ENCODE data around the gene ZNF136.

Gene ZNF136

GRCh38 chr19:12162882-12163806 is at the start of gene ZNF136:
ZNF136 (plus strand) TSS chr19:12163096; CDS start chr19:12163204, 108 bp downstream.
- DNase-seq (ENCODE audit: low read depth), result peak; percentile 87

- no peak for DNase-seq (ENCODE audit: low read depth)
These were observed 49.8 kb upstream of the ZNF136 start for GRCh38 chr19:12113121-12113520.

DNA sequence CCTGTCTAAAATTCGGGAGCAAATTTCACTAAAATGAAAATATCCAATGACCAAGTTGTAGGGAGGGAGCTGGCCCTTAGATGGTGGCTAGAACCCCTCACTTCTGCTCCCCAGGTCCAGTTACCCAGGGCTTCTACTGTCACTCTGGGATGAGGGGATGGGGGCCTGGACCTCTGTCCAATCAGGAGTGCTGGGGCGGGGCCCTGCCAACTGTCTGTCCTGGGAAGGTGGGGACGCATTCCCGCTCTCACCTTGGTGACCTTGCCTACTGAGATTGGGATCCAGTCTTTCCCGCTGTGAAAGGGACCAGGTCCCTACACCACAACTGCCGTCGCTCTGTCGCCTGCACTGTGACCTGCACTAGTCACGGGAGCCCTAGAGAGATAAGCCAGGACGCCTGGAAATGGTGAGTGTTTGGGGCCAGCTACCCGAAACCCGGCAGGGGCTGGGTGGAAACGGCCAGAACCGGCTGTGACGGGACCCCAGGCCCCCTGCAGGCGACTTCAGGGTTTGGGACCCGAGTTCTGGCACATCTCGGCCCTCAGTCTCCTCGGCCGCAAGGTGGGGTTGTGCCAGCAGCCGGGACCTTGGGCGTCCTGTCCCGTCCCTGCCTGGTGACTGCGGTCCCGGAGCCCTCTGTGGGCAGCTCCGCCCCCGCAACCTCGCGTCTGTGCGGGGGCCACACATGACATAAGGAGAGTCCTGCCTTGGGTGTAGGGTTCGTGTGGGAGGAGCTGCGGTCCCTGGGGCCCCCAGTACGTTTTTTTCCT is 45.5 kb upstream of the ZNF136 start:
- no peak for DNase-seq (ENCODE audit: low read depth)

- no peak for DNase-seq (ENCODE audit: low read depth)
These were observed 36.2 kb upstream of the ZNF136 start for GRCh38 chr19:12126707-12127106.

DNA sequence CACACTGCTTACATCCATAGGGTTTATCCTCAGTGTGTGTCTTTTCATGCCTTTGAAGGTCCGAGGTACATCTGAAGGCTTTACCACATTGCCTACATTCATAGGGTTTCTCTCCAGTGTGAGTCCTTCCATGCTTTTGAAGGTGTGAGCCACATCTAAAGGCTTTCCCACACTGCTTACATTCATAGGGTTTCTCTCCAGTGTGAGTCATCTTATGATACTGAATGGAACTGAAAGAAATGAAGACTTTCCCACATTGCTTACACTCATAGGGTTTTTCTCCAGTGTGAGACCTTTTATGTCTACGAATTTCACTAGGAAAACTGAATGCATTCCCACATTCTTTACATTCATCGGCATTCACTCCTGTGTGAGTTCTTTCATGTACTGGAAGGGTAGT is 29.8 kb upstream of the ZNF136 start:
- DNase-seq (ENCODE audit: low read depth), result no peak

- no peak for DNase-seq (ENCODE audit: low read depth)
These were observed 25.5 kb upstream of the ZNF136 start for GRCh38 chr19:12137221-12137940.

GRCh38 chr19:12139269-12139668 is 23.6 kb upstream of the ZNF136 start:
- no peak for DNase-seq (ENCODE audit: low read depth)

DNA sequence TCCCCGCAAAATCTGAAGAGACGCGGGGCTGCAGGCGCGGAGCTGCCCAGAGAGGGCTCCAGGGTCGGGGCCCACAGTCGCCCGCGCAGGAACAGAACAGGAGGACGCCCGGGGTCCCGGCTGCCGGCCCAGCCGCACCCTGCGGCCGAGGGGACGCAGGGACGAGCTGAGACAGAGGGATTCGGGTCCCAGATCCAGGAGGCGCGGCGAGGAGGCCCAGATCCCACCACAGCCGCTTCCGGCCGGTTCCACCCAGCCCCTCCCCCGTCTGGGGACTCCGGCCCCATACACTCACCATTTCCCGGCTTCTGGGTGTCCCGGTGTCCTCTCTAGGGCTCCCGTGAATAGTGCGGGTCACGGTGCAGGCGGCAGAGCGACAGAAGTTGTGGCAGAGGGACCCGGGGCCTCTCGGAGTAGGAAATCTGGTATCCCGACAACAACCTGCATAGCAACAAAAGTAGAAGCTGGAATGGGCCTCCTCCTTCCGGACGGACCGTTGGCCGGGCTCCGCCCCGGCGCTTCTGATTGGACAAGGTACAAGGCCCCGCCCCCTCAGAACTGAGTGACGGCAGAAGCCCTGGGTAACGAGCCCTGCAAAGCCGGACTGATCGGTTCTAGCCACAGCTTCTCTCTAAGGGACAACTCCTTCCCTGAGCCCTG is 22.9 kb upstream of the ZNF136 start, which contains the start of gene ZNF20:
Gene ZNF20, minus strand, starts transcription at position 466 of the 660 bp plus-strand sequence. Its CDS starts 168 bp downstream, at position 298.
- peak; percentile 80 for DNase-seq (ENCODE audit: low read depth)

- peak; percentile 78 for DNase-seq (ENCODE audit: low read depth)
These were observed 22.1 kb upstream of the ZNF136 start for GRCh38 chr19:12140545-12141404.

- DNase-seq (ENCODE audit: low read depth), result no peak
These were observed 21.5 kb upstream of the ZNF136 start for GRCh38 chr19:12141405-12141736.

DNA sequence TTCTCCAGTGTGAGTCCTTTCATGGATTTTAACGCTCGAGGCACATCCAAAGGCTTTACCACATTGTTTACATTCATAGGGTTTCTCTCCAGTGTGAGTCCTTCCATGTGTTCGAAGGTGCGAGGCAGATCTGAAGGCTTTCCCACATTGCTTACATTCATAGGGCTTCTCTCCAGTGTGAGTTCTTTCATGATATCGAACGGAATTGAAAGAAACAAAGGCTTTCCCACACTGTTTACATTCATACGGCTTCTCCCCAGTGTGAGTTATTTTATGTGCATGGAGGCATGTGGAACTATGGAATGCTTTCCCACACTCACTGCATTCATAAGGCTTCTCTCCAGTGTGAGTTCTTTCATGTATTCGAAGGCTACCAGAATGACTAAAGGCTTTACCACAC is 17.5 kb upstream of the ZNF136 start:
- no peak for DNase-seq (ENCODE audit: low read depth)

DNA sequence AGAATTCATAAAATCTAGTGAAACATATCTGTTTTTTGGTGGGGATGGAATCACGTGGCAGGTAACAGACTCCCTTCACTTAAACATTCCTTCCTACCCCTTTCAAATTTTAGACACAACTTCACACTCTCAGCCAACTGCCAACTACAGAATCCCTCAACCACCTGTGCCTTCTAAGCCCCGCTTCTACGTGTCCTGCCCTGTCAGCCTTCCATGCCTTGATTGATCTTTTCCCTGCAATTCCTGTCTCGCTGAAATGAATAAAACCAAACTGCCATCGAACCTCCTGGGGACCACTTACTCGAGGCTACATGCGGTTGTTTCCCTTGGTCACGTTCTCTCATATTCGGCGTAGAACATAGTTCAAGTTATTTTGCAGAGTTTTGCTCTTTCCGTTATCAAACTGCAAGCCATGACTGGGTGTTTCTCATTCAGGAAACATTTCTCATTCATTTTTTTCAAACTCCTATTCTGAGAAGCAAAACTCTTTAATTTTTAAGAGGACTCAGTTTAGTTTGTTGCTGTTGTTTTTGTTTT is 7.5 kb upstream of the ZNF136 start:
- DNase-seq (ENCODE audit: low read depth), result no peak

- DNase-seq (ENCODE audit: low read depth), result peak; percentile 13
These were observed 6.5 kb upstream of the ZNF136 start, which contains the start of gene ZNF625 for GRCh38 chr19:12156223-12157058. ZNF625 (minus strand) TSS chr19:12156734; CDS start chr19:12156558, 176 bp downstream.

GRCh38 chr19:12159773-12160414 is 3.0 kb upstream of the ZNF136 start:
- no peak for DNase-seq (ENCODE audit: low read depth)

DNA sequence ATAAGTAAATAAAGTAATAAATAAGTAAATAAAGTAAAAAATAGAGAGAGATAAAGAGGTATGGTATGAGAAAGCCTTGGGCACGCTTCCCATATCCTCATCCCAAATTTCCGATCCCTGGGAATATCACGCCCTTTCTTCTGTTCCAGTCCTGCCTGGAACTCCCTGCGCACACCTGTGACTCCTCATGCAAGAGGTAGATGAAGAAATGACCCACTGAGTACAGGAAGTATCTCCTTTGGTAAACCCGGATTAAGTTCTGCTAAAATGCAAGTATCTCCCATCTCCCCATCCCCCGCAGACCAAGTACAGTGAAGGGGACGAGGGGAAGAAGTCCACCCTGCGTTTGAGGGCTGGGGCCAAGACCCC is 399 bp upstream of the ZNF136 start:
- no peak for DNase-seq (ENCODE audit: low read depth)

DNA sequence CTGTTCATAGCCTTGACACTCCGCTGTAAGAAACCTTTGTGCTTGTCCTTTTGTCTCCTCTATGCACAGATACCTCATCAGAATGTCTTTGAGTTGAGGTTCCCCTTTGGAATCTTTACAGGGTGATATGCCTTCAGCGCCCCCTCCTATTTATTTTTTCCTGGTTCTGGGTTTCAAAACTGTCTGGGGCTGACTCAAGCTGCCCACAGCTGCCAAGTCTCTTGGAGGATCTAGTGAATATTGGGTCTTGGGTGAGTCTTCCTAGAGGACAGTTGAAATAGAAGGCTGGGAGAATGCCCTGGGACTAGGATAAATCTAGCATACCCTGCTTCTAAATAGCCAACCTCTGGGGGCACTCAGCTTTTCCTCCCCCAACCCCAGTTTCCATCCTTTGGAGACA is 930 bp downstream of the ZNF136 start:
- no peak for DNase-seq (ENCODE audit: low read depth)

DNA sequence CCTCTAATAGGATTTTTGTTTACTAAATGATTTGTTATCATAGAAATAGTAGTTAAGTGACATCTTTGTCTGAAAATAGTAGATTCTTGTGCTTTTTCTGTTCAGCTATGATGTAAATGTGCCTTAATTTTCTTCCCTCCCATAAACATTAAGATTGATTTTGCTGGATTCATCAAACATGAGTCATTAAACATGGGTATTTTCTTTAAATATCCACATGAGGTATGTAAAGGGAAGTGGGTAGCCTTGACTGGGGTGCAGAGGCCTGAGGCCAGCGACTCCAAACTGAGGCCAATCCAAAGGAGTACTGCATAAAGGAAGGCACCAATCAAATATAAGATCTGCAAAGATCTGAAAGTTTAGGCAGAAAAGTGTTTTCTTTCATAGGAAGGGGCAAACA is 3.7 kb downstream of the ZNF136 start:
- DNase-seq (ENCODE audit: low read depth), result no peak

DNA sequence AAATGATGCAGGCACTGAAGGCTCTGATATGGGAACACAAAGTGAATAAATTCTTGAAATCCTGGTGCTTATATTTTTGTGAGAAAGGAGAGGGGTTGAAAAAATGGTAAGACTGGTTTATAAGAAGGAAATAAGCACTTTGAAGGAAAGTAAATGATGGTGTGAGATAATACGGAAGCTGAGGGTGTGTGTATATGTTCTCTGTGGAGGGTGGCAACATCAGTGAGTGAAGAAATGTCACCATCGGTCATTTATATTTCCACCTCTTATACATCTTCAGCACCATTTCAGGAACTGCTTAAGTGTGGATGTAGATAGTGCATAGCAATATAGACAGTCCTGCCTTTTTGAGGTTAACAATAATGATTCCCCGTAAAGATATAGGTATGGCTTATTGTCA is 17.5 kb downstream of the ZNF136 start:
- DNase-seq (ENCODE audit: low read depth), result no peak

GRCh38 chr19:12187625-12188024 is 24.7 kb downstream of the ZNF136 start:
- DNase-seq (ENCODE audit: low read depth), result no peak

Measured in activated T-helper 9 cell treated with anti-CD3 and anti-CD28 coated beads, Interleukin-2, amount 50 U/mL, for 16 hours (primary cell).